ENCODE measurements around the gene FAM53B.

The FAM53B gene

GRCh38 chr10:124694481-124695220 lies 49.5 kb downstream of the FAM53B start:
- TF ChIP-seq GATA2 (IDR thresholded peaks at IDR 0.05; ENCODE audit: low read depth, low read length) = no peak
- TF ChIP-seq GATA3 (IDR thresholded peaks at IDR 0.05; ENCODE audit: low read depth, low read length) = no peak

DNA sequence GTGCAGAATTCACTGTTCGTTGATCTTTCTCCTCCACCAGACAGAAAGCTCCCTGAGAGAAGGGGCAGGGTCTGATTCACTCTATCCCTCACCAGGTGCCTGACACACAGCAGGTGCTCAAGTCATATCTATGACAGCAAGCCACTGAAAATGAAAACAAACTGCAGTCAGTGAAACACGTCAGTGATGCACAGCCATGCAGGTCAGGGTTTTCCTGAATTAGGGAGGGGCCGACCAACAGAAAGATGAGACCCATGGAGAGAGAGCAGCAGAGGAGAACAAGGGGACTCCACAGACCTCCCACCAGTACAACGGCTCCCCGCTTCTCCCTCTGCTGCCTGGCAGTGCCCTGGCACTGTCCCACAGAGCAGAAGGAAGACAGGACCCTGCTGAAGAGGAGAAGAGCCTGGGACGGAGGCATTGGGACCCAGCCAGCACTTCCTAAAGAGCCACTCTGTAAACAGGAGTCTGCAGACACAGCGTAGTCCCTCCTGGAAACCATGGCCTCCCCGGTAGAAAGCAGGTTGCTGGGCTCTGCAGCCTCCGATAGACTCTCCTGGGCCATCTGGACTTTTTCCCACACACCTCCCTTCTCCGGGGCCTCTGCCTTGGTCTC lies 50.3 kb downstream of the FAM53B start:
- TF ChIP-seq GATA3 (IDR thresholded peaks at IDR 0.05; ENCODE audit: low read depth, low read length) = no peak
- TF ChIP-seq GATA2 (IDR thresholded peaks at IDR 0.05; ENCODE audit: low read depth, low read length) = no peak

DNA sequence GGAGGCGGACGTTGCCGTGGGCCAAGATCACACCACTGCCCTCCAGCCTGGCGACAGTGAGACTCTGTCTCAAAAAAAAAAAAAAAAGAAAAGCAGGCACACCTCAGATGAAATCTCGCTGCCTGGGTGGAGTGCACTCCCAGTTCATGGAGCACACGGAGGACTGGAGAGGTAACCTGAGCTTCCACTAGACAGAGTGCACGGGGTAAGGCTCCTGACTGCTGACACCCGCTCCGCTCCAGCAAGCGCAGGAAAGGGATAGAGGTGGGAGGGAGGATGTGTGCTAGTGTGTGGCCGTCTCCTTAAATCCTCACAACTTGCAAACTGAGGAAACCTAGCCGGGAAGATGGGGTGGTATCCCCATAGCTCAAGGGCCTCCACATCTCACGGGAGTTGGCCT lies 50.8 kb downstream of the FAM53B start:
- TF ChIP-seq GATA3 (IDR thresholded peaks at IDR 0.05; ENCODE audit: low read depth, low read length) = no peak
- TF ChIP-seq GATA2 (IDR thresholded peaks at IDR 0.05; ENCODE audit: low read depth, low read length) = no peak

DNA sequence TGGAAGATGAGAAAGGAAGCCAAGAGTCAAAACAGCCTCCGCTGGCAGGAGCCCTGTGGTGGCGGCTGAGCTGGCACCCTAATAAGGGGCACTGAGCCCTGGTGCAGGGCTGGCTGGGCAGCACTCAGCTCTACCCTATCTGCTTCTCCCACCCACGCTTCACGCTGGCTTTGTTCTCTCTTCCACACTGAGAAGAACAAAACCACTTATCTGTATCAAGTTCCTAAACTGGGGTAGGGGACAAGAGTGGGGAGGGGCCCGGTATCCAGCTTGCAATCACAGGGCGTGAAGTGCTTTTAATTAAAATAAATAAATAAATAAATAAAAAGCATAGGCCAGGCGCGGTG lies 52.1 kb downstream of the FAM53B start:
- no peak for TF ChIP-seq GATA3 (IDR thresholded peaks at IDR 0.05; ENCODE audit: low read depth, low read length)
- TF ChIP-seq GATA2 (IDR thresholded peaks at IDR 0.05; ENCODE audit: low read depth, low read length) = no peak

DNA sequence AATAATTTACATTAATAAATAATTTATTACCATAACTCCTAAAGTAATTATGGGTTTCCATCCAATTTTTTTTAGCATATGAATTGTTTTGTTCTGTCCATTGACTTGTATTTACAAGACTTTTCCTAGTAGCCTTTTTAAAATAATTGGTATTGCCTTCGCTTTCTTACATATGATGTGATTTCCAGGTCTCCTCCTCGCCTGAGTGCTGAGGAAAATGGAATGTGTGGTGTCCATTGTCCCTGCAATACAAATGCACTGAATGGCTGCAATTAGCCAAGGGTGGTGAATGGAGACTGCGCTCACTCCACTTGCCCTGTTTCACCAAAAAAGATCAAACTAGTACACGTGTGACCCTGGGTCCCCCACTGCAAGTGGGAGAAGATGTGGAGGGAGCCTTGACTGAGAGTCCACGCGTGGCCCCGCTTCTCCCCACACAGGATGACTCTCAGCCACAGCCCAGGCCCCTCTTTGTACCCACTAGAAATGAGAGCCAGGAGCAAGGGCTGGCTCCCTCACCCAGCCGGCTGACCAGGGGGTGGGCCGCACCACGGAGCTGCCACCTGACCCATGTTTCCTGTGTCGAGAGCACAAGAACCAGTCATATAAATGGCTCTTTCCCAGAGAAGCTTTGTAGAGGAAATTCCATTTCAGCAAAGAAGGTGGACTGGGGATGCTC lies 52.6 kb downstream of the FAM53B start:
- TF ChIP-seq GATA2 (IDR thresholded peaks at IDR 0.05; ENCODE audit: low read depth, low read length) = no peak
- TF ChIP-seq GATA3 (IDR thresholded peaks at IDR 0.05; ENCODE audit: low read depth, low read length) = no peak

DNA sequence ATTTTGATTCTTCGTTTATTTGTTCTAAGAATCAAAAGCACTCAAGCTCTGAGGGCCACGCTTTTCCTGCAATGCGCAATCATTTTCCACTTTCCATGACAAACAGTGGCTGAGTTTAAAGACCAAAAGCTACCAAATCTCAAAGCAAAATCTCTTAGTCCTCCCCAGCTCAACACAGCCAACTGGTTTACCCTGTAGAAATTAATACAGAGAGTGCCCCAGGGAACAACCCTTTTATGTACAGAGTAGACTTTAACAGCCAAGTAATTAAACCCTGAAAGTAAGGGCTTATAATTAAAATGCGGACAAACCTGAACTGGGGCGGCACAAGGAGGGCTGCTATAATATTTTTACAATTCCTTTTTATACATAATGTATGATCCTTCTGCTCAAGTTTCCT lies 53.2 kb downstream of the FAM53B start:
- no peak for TF ChIP-seq GATA2 (IDR thresholded peaks at IDR 0.05; ENCODE audit: low read depth, low read length)
- no peak for TF ChIP-seq GATA3 (IDR thresholded peaks at IDR 0.05; ENCODE audit: low read depth, low read length)

GRCh38 chr10:124689911-124690498 lies 54.2 kb downstream of the FAM53B start:
- TF ChIP-seq GATA3 (IDR thresholded peaks at IDR 0.05; ENCODE audit: low read depth, low read length) (no peak), GATA2 (IDR thresholded peaks at IDR 0.05; ENCODE audit: low read depth, low read length) (no peak)

GRCh38 chr10:124688889-124689670 lies 55.1 kb downstream of the FAM53B start:
- TF ChIP-seq GATA3 (IDR thresholded peaks at IDR 0.05; ENCODE audit: low read depth, low read length) = no peak

DNA sequence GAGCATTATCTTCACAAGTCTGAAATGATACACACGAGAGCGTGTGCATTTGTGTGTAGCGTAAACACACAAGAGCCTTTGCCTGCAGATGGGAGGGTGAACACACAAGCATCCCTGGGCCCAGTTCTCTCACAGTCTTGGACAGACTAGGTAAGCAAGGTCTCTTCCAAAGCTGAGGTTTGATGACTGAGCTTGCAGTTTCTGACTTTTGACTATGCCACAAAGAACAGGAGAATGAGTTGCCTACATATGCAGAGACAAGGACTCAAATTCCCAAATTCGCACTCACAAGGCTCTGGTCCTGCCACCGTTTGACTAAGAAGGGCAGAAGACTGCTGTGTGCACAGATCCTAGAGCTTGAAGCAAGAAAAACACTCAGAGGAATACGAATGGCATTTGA lies 55.8 kb downstream of the FAM53B start:
- TF ChIP-seq GATA2 (IDR thresholded peaks at IDR 0.05; ENCODE audit: low read depth, low read length) (no peak), GATA3 (IDR thresholded peaks at IDR 0.05; ENCODE audit: low read depth, low read length) (no peak)

DNA sequence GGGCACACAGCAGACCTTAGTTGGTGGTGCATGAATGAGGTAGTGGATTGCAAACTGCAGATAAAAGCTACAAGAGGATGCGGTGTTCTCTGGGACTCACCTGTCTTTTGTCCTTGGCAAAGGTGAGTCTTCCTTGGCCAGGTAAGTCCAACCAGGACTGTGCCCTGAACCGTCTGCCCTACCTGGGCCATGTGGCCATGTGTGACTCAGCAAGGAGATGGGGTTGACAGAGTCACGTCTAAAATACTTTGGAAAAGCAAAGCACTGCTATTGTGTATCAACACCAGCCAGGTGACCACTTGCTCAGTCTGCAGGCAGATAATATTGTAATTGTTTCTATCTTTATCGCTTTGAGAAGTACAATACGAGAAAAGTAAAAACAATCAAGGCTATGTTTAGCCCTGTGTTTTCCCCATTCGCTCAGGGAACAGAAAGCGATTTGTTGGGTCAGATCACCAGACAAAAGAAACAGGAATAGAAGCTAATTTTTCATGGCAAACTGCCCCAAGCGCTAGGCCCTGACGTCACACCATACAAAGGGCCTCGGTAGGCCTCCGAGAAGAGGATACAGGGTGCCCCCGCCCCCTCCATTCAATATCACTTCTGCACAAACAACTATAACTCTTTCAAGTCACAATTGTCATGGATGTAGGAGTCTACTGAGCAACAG lies 57.3 kb downstream of the FAM53B start:
- no peak for TF ChIP-seq GATA3 (IDR thresholded peaks at IDR 0.05; ENCODE audit: low read depth, low read length)
- no peak for TF ChIP-seq GATA2 (IDR thresholded peaks at IDR 0.05; ENCODE audit: low read depth, low read length)

DNA sequence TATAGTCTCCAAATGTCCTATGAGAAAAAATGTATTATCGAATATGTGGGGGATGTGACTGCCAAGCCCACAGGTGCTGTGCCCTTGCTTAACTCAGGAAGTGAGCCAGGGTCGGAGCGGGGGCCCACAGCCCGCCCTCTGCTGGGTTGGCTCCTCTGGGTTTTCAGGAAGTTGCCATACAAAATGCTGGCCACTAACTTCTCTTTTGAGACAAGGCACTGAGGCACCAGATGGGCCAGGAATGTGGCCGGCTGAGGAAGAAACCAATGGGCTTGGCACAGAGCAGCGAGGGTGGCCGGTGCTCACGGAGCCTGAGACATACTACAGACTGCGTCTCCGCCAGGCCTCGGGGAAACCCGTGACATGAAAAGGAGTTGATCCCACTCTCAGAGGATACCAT lies 58.9 kb downstream of the FAM53B start:
- TF ChIP-seq GATA3 (IDR thresholded peaks at IDR 0.05; ENCODE audit: low read depth, low read length) (no peak), GATA2 (IDR thresholded peaks at IDR 0.05; ENCODE audit: low read depth, low read length) (no peak)

- TF ChIP-seq GATA2 (IDR thresholded peaks at IDR 0.05; ENCODE audit: low read depth, low read length) (no peak), GATA3 (IDR thresholded peaks at IDR 0.05; ENCODE audit: low read depth, low read length) (no peak)
Measured at GRCh38 chr10:124683814-124684213, 60.4 kb downstream of the FAM53B start.

All from SH-SY5Y (cell line).